ENCODE measurements around the gene TAS1R3. TPM values are rescaled to one million over a fixed set of nuclear protein-coding genes. Genes with fewer than 3 reads are reported as not detected.

The TAS1R3 gene
- total and polyA plus RNA-seq, 2 of the 4 experiments (the other 2 are of a cell fraction) = under 0.01 to 0.05 TPM

GRCh38 chr1:1351511-1352427 lies 20.7 kb downstream of the TAS1R3 start:
- BruUV-seq (replicated peaks) = no TSS peak
- ChIA-PET CTCF (no interaction called here), POLR2A (ENCODE audit: unreplicated experiment) (interaction anchor here (0.6 to 1.0 kb wide), 2 partner anchors 24 to 391 kb away, joined by 3 read pairs; partner anchors contain the start of gene AURKAIP1)
- Histone ChIP-seq H3K14ac (replicated peaks; ENCODE audit: low read depth, low read length) (no peak overlapping the region; the same call in 1 of the 2 replicates), H3K27me3 (ENCODE audit: control insufficient read depth, insufficient read depth, low read length) (no peaks in the 10 kb centered on the region), H3K4me1 (ENCODE audit: control insufficient read depth, insufficient read depth, low read length) (peaks cover 31% of the 10 kb centered on the region), H2AK5ac (ENCODE audit: low read depth, low read length) (peak overlapping the region; percentile 39; the same call in 1 of the 2 replicates), H3K79me1 (ENCODE audit: low read depth in 1 of 2, low read length in 2 of 2) (peaks cover 8 to 39% of the 10 kb centered on the region in 2 experiments; a peak in 3 of 4 replicates), H2AK9ac (replicated peaks; ENCODE audit: low read depth, low read length, poor library complexity) (peak overlapping the region; percentile 82), H2BK20ac (ENCODE audit: low read depth, low read length) (no peak overlapping the region), H3K27ac (ENCODE audit: insufficient read depth, low read length) (peak overlapping the region; percentile 50; the same call in 1 of the 2 replicates), H3K23ac (ENCODE audit: low read depth, low read length) (no peak overlapping the region), H2BK5ac (ENCODE audit: low read depth, low read length, poor library complexity, severe bottlenecking) (no peak overlapping the region), H2AFZ (replicated peaks; ENCODE audit: low read length, poor library complexity) (peak overlapping the region; percentile 63), H3K9ac (ENCODE audit: low read depth, low read length) (peak overlapping the region; percentile 25), H4K5ac (ENCODE audit: low read depth, low read length) (no peak overlapping the region), H3K4me3 (ENCODE audit: insufficient read depth, low read depth, low read length) (no peak overlapping the region), H3K9me3 (ENCODE audit: control insufficient read depth, insufficient read depth, low read length) (no peaks in the 10 kb centered on the region), H2BK15ac (ENCODE audit: low read depth, low read length) (no peak overlapping the region), H4K91ac (ENCODE audit: insufficient read depth, low read depth, low read length) (no peak overlapping the region), H3K56ac (ENCODE audit: extremely low read depth, insufficient read depth, low read length) (no peak overlapping the region), H4K20me1 (ENCODE audit: insufficient read depth, low read length) (peaks cover 69% of the 10 kb centered on the region), H4K8ac (ENCODE audit: low read depth in 2 of 2, low read length in 2 of 2) (peak overlapping the region; percentile 26 to 33; a peak in 1 of 4 replicates), H3K36me3 (ENCODE audit: control insufficient read depth, insufficient read depth, low read length) (peaks cover 36% of the 10 kb centered on the region), H3K4me2 (ENCODE audit: low read depth, low read length) (peak overlapping the region; percentile 59; the same call in 1 of the 2 replicates), H3K9me1 (ENCODE audit: insufficient read depth, low read length) (no peaks in the 10 kb centered on the region), H2BK120ac (ENCODE audit: low read depth, low read length) (no peak overlapping the region), H3K18ac (ENCODE audit: low read depth, low read length) (no peak overlapping the region), H3K4ac (ENCODE audit: low read depth, low read length) (peak overlapping the region; percentile 39)
- in situ Hi-C loops (cut with MboI; ENCODE audit: low sequenced_read_pairs) = no loop called here
- intact Hi-C loops (cut with micrococcal nuclease) = no loop called here
- dilution Hi-C loops (cut with HindIII; ENCODE audit: low sequenced_read_pairs, unreplicated experiment) = no loop called here
- DNase-seq = peak; percentile 38
- TF ChIP-seq RCOR1 (IDR thresholded peaks at IDR 0.05; ENCODE audit: insufficient replicate concordance, low read length) = no peak
- no peak for TF ChIP-seq CTCF (conservative IDR thresholded peaks at IDR 0.05; ENCODE audit: low read depth, low read length)
- TF ChIP-seq CHD1 (IDR thresholded peaks at IDR 0.05; ENCODE audit: low read depth, low read length) = no peak
- TF ChIP-seq MAFK (IDR thresholded peaks at IDR 0.05; ENCODE audit: low read depth, low read length) = no peak
- no peak for TF ChIP-seq POLR2A (IDR thresholded peaks at IDR 0.05; ENCODE audit: low read depth, low read length)
- no peak for TF ChIP-seq FOS (IDR thresholded peaks at IDR 0.05; ENCODE audit: low read depth, low read length)
- TF ChIP-seq CEBPB (IDR thresholded peaks at IDR 0.05; ENCODE audit: low read depth, low read length) = no peak
- 43% methylated on average over 7 of the region's 29 CpGs; no CpG with 5 or more reads in 1 of the 2 experiments for WGBS, 2 experiments (ENCODE audit: extremely low coverage in 2 of 2, insufficient read length in 1 of 2)
- ATAC-seq (ENCODE audit: low read depth) = no peak
